Gastrocnemius medialis (tissue), 4 donors: ENCODE measurements around the gene HSPB2.

Source experiments
- POLR2A ChIP-seq, 2 donors: fragments of 450-650 bp; IDR thresholded peaks; one replicate each; pipeline ENCODE4 v1.6.1; 2017; ENCODE audit warnings: antibody characterized with exemption in 2 of 2, mild to moderate bottlenecking in 2 of 2, moderate library complexity in 2 of 2
- TF ChIP-seq, protein P1 (sequence below), 5 experiments: fragments of 450-650 bp in 3 of 5; fragments of 200-600 bp in 2 of 5; sonication (generic) in 2 of 5; IDR thresholded peaks in 4 of 5; conservative IDR thresholded peaks in 1 of 5; 1 replicate in 4 of 5; 2 replicates in 1 of 5; pipeline ENCODE4 v1.5.1; 2016 to 2019; ENCODE audit warnings: antibody characterized with exemption in 5 of 5, mild to moderate bottlenecking in 3 of 5, moderate library complexity in 3 of 5

DNA sequence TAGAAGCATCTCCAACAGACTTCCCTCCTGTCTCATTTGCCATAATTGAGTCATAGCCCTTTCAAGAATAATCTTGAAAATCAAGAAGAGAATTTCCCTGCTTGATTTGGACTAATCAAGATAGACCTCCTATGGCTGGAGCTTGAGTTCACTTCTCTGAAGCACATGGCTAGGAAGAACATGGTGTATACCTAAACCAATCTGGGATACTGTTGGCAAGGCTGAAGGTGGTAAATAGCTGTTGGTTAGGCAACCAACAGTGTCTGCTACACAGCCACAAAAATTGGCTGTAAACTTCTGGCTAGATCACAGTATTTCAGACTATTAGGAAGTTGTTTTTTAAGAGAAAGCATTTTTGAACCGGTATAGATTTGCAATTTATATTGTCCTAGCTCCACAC lies 5.9 kb upstream of the HSPB2 start:
- TF ChIP-seq, protein P1, sequence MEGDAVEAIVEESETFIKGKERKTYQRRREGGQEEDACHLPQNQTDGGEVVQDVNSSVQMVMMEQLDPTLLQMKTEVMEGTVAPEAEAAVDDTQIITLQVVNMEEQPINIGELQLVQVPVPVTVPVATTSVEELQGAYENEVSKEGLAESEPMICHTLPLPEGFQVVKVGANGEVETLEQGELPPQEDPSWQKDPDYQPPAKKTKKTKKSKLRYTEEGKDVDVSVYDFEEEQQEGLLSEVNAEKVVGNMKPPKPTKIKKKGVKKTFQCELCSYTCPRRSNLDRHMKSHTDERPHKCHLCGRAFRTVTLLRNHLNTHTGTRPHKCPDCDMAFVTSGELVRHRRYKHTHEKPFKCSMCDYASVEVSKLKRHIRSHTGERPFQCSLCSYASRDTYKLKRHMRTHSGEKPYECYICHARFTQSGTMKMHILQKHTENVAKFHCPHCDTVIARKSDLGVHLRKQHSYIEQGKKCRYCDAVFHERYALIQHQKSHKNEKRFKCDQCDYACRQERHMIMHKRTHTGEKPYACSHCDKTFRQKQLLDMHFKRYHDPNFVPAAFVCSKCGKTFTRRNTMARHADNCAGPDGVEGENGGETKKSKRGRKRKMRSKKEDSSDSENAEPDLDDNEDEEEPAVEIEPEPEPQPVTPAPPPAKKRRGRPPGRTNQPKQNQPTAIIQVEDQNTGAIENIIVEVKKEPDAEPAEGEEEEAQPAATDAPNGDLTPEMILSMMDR (IDR thresholded peaks at IDR 0.05 in 4 of 5, conservative IDR thresholded peaks at IDR 0.05 in 1 of 5): no peak
- TF ChIP-seq POLR2A (IDR thresholded peaks at IDR 0.05): no peak
